Measurements from ENCODE around the gene ANKRD44.

The ANKRD44 gene

GRCh38 chr2:197137826-197138477 is 172.6 kb downstream of the ANKRD44 start:
- DNase-seq = no peak

- DNase-seq = no peak
Observed at GRCh38 chr2:197137231-197137630, 173.3 kb downstream of the ANKRD44 start.

- no peak for DNase-seq
Observed at GRCh38 chr2:197136452-197136851, 174.1 kb downstream of the ANKRD44 start.

GRCh38 chr2:197135806-197136205 is 174.8 kb downstream of the ANKRD44 start:
- DNase-seq = no peak

- no peak for DNase-seq
Observed at GRCh38 chr2:197134206-197134605, 176.4 kb downstream of the ANKRD44 start.

- DNase-seq = no peak
Observed at GRCh38 chr2:197131558-197131855, 179.1 kb downstream of the ANKRD44 start.

GRCh38 chr2:197130318-197130717 is 180.3 kb downstream of the ANKRD44 start:
- no peak for DNase-seq

- no peak for DNase-seq
Observed at GRCh38 chr2:197128897-197129296, 181.7 kb downstream of the ANKRD44 start.

- no peak for DNase-seq
Observed at GRCh38 chr2:197128126-197128525, 182.5 kb downstream of the ANKRD44 start.

- DNase-seq = no peak
Observed at GRCh38 chr2:197126630-197127352, 183.8 kb downstream of the ANKRD44 start.

- no peak for DNase-seq
Observed at GRCh38 chr2:197124639-197125390, 185.8 kb downstream of the ANKRD44 start.

GRCh38 chr2:197122821-197123220 is 187.8 kb downstream of the ANKRD44 start:
- no peak for DNase-seq

GRCh38 chr2:197121756-197122385 is 188.7 kb downstream of the ANKRD44 start:
- DNase-seq = no peak

- no peak for DNase-seq
Observed at GRCh38 chr2:197121255-197121654, 189.3 kb downstream of the ANKRD44 start.

- no peak for DNase-seq
Observed at GRCh38 chr2:197116306-197116879, 194.2 kb downstream of the ANKRD44 start.

GRCh38 chr2:197115325-197115724 is 195.3 kb downstream of the ANKRD44 start:
- DNase-seq = no peak

- DNase-seq = no peak
Observed at GRCh38 chr2:197113275-197113711, 197.3 kb downstream of the ANKRD44 start.

GRCh38 chr2:197109326-197109725 is 201.3 kb downstream of the ANKRD44 start:
- DNase-seq = no peak

GRCh38 chr2:197108758-197109157 is 201.8 kb downstream of the ANKRD44 start:
- DNase-seq = no peak

- DNase-seq = no peak
Observed at GRCh38 chr2:197107291-197108269, 203.0 kb downstream of the ANKRD44 start.

GRCh38 chr2:197103363-197103762 is 207.2 kb downstream of the ANKRD44 start:
- no peak for DNase-seq

GRCh38 chr2:197102231-197102630 is 208.3 kb downstream of the ANKRD44 start:
- DNase-seq = no peak

Measured in NCI-H1930 (cell line).